H1 (cell line): ENCODE results near the gene CFAP161. TPM values are rescaled to one million over a fixed set of nuclear protein-coding genes. Genes with fewer than 3 reads are reported as not detected.

Experiments
- CTCF ChIA-PET: fragments of 300-600 bp; sonication (Branson Sonifier 250); formaldehyde crosslinking; loops from one replicate; lab custom pipeline; 2021; ENCODE audit not compliant: partially characterized antibody; lab: Charles Lee
- POLR2A ChIA-PET: fragments of 300-600 bp; sonication (Branson Sonifier 250); formaldehyde crosslinking; loops from one replicate; lab custom pipeline; 2021; ENCODE audit warnings: inconsistent platforms; ENCODE audit not compliant: partially characterized antibody; lab: Charles Lee
- DNase-seq, 2 experiments: peaks; one replicate each; pipeline versions ENCODE4 v3.0.0 to v3.0.0-alpha.2; 2010 to 2022; ENCODE audit warnings: low spot score in 2 of 2, low read depth in 1 of 2, mixed read lengths in 1 of 2
- FAIRE-seq: peaks from 2 replicates; lab custom pipeline; 2011; peaks lifted over from hg19 to GRCh38; lab: Jason Lieb, UNC
- H2AFZ ChIP-seq: 2 replicates; pipeline ENCODE4 v1.8.1; 2012; ENCODE audit warnings: low read length, inconsistent platforms
- H2AK5ac ChIP-seq: 2 replicates; pipeline ENCODE4 v1.6.1; 2013; ENCODE audit warnings: low read depth, low read length
- H2BK120ac ChIP-seq: replicated peaks from 2 replicates; pipeline ENCODE3; 2013; ENCODE audit warnings: low read depth, low read length, inconsistent platforms
- H2BK12ac ChIP-seq: 2 replicates; pipeline ENCODE4 v1.6.1; 2013; ENCODE audit warnings: low read depth, low read length
- H2BK15ac ChIP-seq: 2 replicates; pipeline ENCODE4 v1.6.1; 2013; ENCODE audit warnings: low read length
- H2BK20ac ChIP-seq: 2 replicates; pipeline ENCODE4 v1.6.1; 2013; ENCODE audit warnings: low read length
- H2BK5ac ChIP-seq: 2 replicates; pipeline ENCODE4 v1.6.1; 2013; ENCODE audit warnings: low read depth, low read length
- H3K14ac ChIP-seq: 2 replicates; pipeline ENCODE4 v1.6.1; 2013; ENCODE audit warnings: inconsistent platforms; ENCODE audit not compliant: insufficient read length
- H3K18ac ChIP-seq: 2 replicates; pipeline ENCODE4 v1.6.1; 2013; ENCODE audit warnings: low read length; ENCODE audit errors: extremely low read depth
- H3K23ac ChIP-seq: 2 replicates; pipeline ENCODE4 v1.6.1; 2013; ENCODE audit warnings: inconsistent platforms; ENCODE audit not compliant: insufficient read length
- H3K23me2 ChIP-seq: 2 replicates; pipeline ENCODE4 v1.6.1; 2013; ENCODE audit warnings: low read depth, low read length
- H3K27ac ChIP-seq: 2 replicates; pipeline ENCODE4 v1.6.1; 2011; ENCODE audit warnings: low read depth, low read length, inconsistent platforms
- H3K27me3 ChIP-seq, 4 experiments: replicated peaks in 1 of 4; 1 replicate in 1 of 4; 2 replicates in 3 of 4; pipeline versions ENCODE4 v1.6.1 to v1.8.1; 2011 to 2013; ENCODE audit warnings: low read length in 3 of 4, mild to moderate bottlenecking in 3 of 4, inconsistent platforms in 2 of 4, mixed read lengths in 2 of 4, moderate library complexity in 1 of 4; ENCODE audit not compliant: control insufficient read depth in 3 of 4, insufficient read depth in 3 of 4; ENCODE audit errors: extremely low read depth in 1 of 4
- H3K36me3 ChIP-seq, 4 experiments: 2 replicates each; pipeline versions ENCODE4 v1.6.1 to v1.8.1; 2011 to 2013; ENCODE audit warnings: mild to moderate bottlenecking in 4 of 4, low read length in 3 of 4, moderate library complexity in 2 of 4, control low read depth in 1 of 4, inconsistent platforms in 1 of 4; ENCODE audit not compliant: insufficient read depth in 4 of 4, control insufficient read depth in 2 of 4
- H3K4ac ChIP-seq: replicated peaks from 2 replicates; pipeline ENCODE3; 2013; ENCODE audit warnings: low read length, low read depth, mixed read lengths, inconsistent platforms; ENCODE audit not compliant: insufficient read length
- H3K4me1 ChIP-seq, 4 experiments: replicated peaks in 1 of 4; 1 replicate in 1 of 4; 2 replicates in 3 of 4; pipeline versions ENCODE4 v1.6.1 to v1.8.1; 2011 to 2013; ENCODE audit warnings: low read length in 3 of 4, inconsistent platforms in 2 of 4, mixed read lengths in 1 of 4; ENCODE audit not compliant: insufficient read depth in 4 of 4, control insufficient read depth in 3 of 4
- H3K4me2 ChIP-seq, 2 experiments: 2 replicates each; pipeline versions ENCODE4 v1.6.1 to v1.8.1; 2011 to 2013; ENCODE audit warnings: low read depth in 2 of 2, low read length in 2 of 2, control low read depth in 1 of 2, inconsistent platforms in 1 of 2, mild to moderate bottlenecking in 1 of 2; ENCODE audit not compliant: insufficient read depth in 1 of 2
- H3K4me3 ChIP-seq, 4 experiments: fragments of 200-600, 300-600 bp in 1 of 4; sonication (generic), shearing (Covaris generic), sonication (Bioruptor Twin) in 1 of 4; 2 replicates each; pipeline versions ENCODE4 v1.5.1 to v1.8.1; 2011 to 2016; ENCODE audit warnings: low read length in 4 of 4, low read depth in 3 of 4, control low read depth in 2 of 4, inconsistent platforms in 2 of 4, mild to moderate bottlenecking in 2 of 4, mixed read lengths in 1 of 4, moderate library complexity in 1 of 4; ENCODE audit not compliant: insufficient read depth in 2 of 4; ENCODE audit errors: extremely low read depth in 1 of 4
- H3K56ac ChIP-seq: replicated peaks from 2 replicates; pipeline ENCODE3; 2013; ENCODE audit warnings: low read depth, mild to moderate bottlenecking, mixed read lengths, low read length, inconsistent platforms; ENCODE audit not compliant: insufficient read length
- H3K79me1 ChIP-seq: 2 replicates; pipeline ENCODE4 v1.6.1; 2013; ENCODE audit warnings: low read depth, low read length, control low read depth
- H3K79me2 ChIP-seq, 2 experiments: 2 replicates each; pipeline versions ENCODE4 v1.6.1 to v1.8.1; 2012 to 2013; ENCODE audit warnings: low read length in 2 of 2, mild to moderate bottlenecking in 2 of 2, inconsistent platforms in 1 of 2; ENCODE audit not compliant: insufficient read depth in 2 of 2, control insufficient read depth in 1 of 2
- H3K9ac ChIP-seq, 4 experiments: replicated peaks in 1 of 4; 1 replicate in 1 of 4; 2 replicates in 3 of 4; pipeline versions ENCODE4 v1.6.1 to v1.8.1; 2011 to 2013; ENCODE audit warnings: low read depth in 3 of 4, low read length in 3 of 4, control low read depth in 2 of 4, mild to moderate bottlenecking in 2 of 4, moderate library complexity in 2 of 4, inconsistent platforms in 1 of 4; ENCODE audit errors: extremely low read depth in 1 of 4
- H3K9me3 ChIP-seq, 2 experiments: 2 replicates each; pipeline versions ENCODE4 v1.6.1 to v1.8.1; 2012 to 2013; ENCODE audit warnings: mild to moderate bottlenecking in 2 of 2, moderate library complexity in 2 of 2, control low read depth in 1 of 2, inconsistent platforms in 1 of 2, low read depth in 1 of 2, low read length in 1 of 2, mixed read lengths in 1 of 2; ENCODE audit not compliant: insufficient read depth in 2 of 2
- H4K20me1 ChIP-seq, 2 experiments: replicated peaks in 1 of 2; 2 replicates each; pipeline versions ENCODE3 to v1.8.1; 2011 to 2013; ENCODE audit warnings: inconsistent platforms in 2 of 2, low read length in 2 of 2, mild to moderate bottlenecking in 1 of 2; ENCODE audit not compliant: insufficient read depth in 2 of 2, control insufficient read depth in 1 of 2
- H4K5ac ChIP-seq: 2 replicates; pipeline ENCODE4 v1.6.1; 2013; ENCODE audit warnings: low read length, low read depth, mixed read lengths, inconsistent platforms; ENCODE audit not compliant: insufficient read length
- H4K8ac ChIP-seq: 2 replicates; pipeline ENCODE4 v1.8.0; 2013; ENCODE audit warnings: mild to moderate bottlenecking, moderate library complexity, low read length, inconsistent platforms; ENCODE audit not compliant: insufficient read depth; ENCODE audit errors: extremely low read depth
- H4K91ac ChIP-seq: replicated peaks from 2 replicates; pipeline ENCODE3; 2013; ENCODE audit warnings: low read length, mixed read lengths, inconsistent platforms; ENCODE audit not compliant: insufficient read length
- BRCA1 ChIP-seq: IDR thresholded peaks from 2 replicates; pipeline ENCODE4 v1.6.1; 2012; ENCODE audit warnings: low read depth, low read length, improper control_type of control experiment
- CREB1 ChIP-seq: IDR thresholded peaks from 2 replicates; pipeline ENCODE4 v1.6.1; 2012; ENCODE audit warnings: inconsistent platforms
- EGR1 ChIP-seq: IDR thresholded peaks from 2 replicates; pipeline ENCODE4 v1.6.1; 2011; ENCODE audit warnings: low read depth, low read length, borderline replicate concordance
- EP300 ChIP-seq, 2 experiments: IDR thresholded peaks; 1 replicate in 1 of 2; 2 replicates in 1 of 2; pipeline ENCODE4 v1.6.1; 2011 to 2012; ENCODE audit warnings: low read depth in 2 of 2, low read length in 2 of 2, mild to moderate bottlenecking in 2 of 2, borderline replicate concordance in 1 of 2, inconsistent platforms in 1 of 2, moderate library complexity in 1 of 2
- HDAC2 ChIP-seq, 2 experiments: fragments of 300-600 bp in 1 of 2; sonication (generic) in 1 of 2; IDR thresholded peaks; 2 replicates each; pipeline ENCODE4 v1.6.1; 2011 to 2012; ENCODE audit warnings: low read depth in 2 of 2, low read length in 2 of 2, mild to moderate bottlenecking in 2 of 2, moderate library complexity in 2 of 2, borderline replicate concordance in 1 of 2, inconsistent platforms in 1 of 2
- JUND ChIP-seq: IDR thresholded peaks from 2 replicates; pipeline ENCODE4 v1.6.1; 2011; ENCODE audit warnings: mild to moderate bottlenecking, improper control_type of control experiment, low read length
- KDM5A ChIP-seq: fragments of 200-600 bp; IDR thresholded peaks from 2 replicates; pipeline ENCODE4 v1.7.1; 2012; ENCODE audit warnings: mild to moderate bottlenecking, low read length, inconsistent platforms, mixed read lengths
- MAFK ChIP-seq: IDR thresholded peaks from 2 replicates; pipeline ENCODE4 v1.6.1; 2012; ENCODE audit warnings: low read depth, mild to moderate bottlenecking, improper control_type of control experiment, low read length
- PHF8 ChIP-seq: fragments of 200-600 bp; sonication (generic); conservative IDR thresholded peaks from 2 replicates; pipeline ENCODE4 v1.7.1; 2012; ENCODE audit warnings: low read depth, mild to moderate bottlenecking, inconsistent platforms, low read length, moderate library complexity
- RAD21 ChIP-seq, 2 experiments: IDR thresholded peaks in 1 of 2; conservative IDR thresholded peaks in 1 of 2; 2 replicates each; pipeline ENCODE4 v1.6.1; 2011; ENCODE audit warnings: low read depth in 2 of 2, low read length in 2 of 2, improper control_type of control experiment in 1 of 2, inconsistent platforms in 1 of 2, mild to moderate bottlenecking in 1 of 2, moderate library complexity in 1 of 2
- RFX5 ChIP-seq: IDR thresholded peaks from 2 replicates; pipeline ENCODE4 v1.6.1; 2011; ENCODE audit warnings: low read depth, low read length, improper control_type of control experiment, borderline replicate concordance
- TBP ChIP-seq: IDR thresholded peaks from 2 replicates; pipeline ENCODE4 v1.6.1; 2011; ENCODE audit warnings: low read depth, low read length, improper control_type of control experiment
- polyA plus RNA-seq, 7 experiments: library from polyadenylated mRNA; depleted of rRNA in 3 of 7; stranded (reverse) in 5 of 7; unstranded in 2 of 7; fragments of >200 nt in 5 of 7; fragments of 200-250 nt in 2 of 7; gene quantifications; 1 replicate in 5 of 7; 2 replicates in 1 of 7; 4 replicates in 1 of 7; pipeline versions ENCODE4 v1.2.1 to v1.2.3, GENCODE V29; 2011 to 2013; ENCODE audit warnings: missing spikeins in 2 of 7, mixed read lengths in 2 of 7
- total RNA-seq: library from RNA; stranded (reverse); fragmentation: NEBNext Ultra II Directional; extraction: Animal tissue kit (Norgen Biotek cat#: 25700); gene quantifications from 2 replicates; pipeline ENCODE4 v1.2.1, GENCODE V29; 2021
- TF ChIP-seq, protein P1 (sequence below): IDR thresholded peaks from 2 replicates; pipeline ENCODE4 v1.6.1; 2011; ENCODE audit warnings: low read depth, mild to moderate bottlenecking, low read length; ENCODE audit not compliant: insufficient read depth
- TF ChIP-seq, protein P2 (sequence below): IDR thresholded peaks from 2 replicates; pipeline ENCODE4 v1.6.1; 2012; ENCODE audit warnings: inconsistent platforms

Gene CFAP161
- total and polyA plus RNA-seq, 2 of the 8 experiments (the other 6 are each of a cell fraction or from before 2014, with no cell fraction given): 0.05 TPM; not detected in 1

DNA sequence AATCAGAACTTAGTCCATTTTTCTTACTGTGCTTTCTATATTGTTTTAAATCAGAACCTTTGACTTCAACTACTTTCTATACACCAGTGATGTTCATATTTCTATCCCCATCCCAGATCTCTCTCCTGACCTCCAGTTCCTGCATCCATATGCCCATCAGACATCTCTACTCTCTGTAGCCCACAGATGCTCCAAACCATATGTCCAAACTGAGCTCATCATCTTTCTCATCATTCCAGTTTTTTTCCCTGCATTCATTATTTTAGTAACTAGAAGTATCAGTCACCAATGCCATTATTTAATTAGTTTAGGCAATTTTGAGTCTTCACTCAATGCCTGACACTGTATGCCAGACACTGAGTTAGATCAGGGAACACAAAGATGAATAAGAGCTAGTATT lies 37.2 kb downstream of the CFAP161 start:
- DNase-seq: no peak
- Histone ChIP-seq H3K36me3 (no peaks in the 10 kb centered on the region), H3K4me2 (no peak overlapping the region), H3K79me2 (no peaks in the 10 kb centered on the region), H2AFZ (no peak overlapping the region), H4K91ac (no peak overlapping the region), H3K56ac (no peak overlapping the region), H3K4me3 (no peak overlapping the region), H2BK15ac (no peak overlapping the region), H3K9me3 (no peaks in the 10 kb centered on the region), H3K4me1 (peaks cover 0 to 7% (median 0%) of the 10 kb centered on the region in 4 experiments; a peak in 1 of 7 replicates), H2BK20ac (no peak overlapping the region), H2BK120ac (no peak overlapping the region), H3K79me1 (no peaks in the 10 kb centered on the region), H3K23me2 (no peaks in the 10 kb centered on the region), H3K27me3 (no peaks in the 10 kb centered on the region), H2BK5ac (no peak overlapping the region), H3K18ac (no peak overlapping the region), H4K8ac (no peak overlapping the region), H3K23ac (no peak overlapping the region), H3K4ac (no peak overlapping the region), H4K20me1 (peaks cover 0 to 3% of the 10 kb centered on the region in 2 experiments), H2BK12ac (no peak overlapping the region), H4K5ac (no peak overlapping the region), H2AK5ac (no peak overlapping the region), H3K9ac (no peak overlapping the region), H3K27ac (no peak overlapping the region), H3K14ac (no peak overlapping the region)
- FAIRE-seq: no peak
- ChIA-PET CTCF (interaction anchor here (1.0 to 4.3 kb wide), 5 partner anchors 11 to 95 kb away, joined by 3 to 23 read pairs (median 4); no protein-coding TSS in a partner anchor), POLR2A (no interaction called here)
- TF ChIP-seq CREB1 (no peak), RAD21 (IDR thresholded peaks at IDR 0.05 in 1 of 2, conservative IDR thresholded peaks at IDR 0.05 in 1 of 2; ENCODE audit: low read depth in 2 of 2, low read length in 2 of 2) (no peak), BRCA1 (no peak), PHF8 (no peak), TBP (no peak), MAFK (no peak), EGR1 (no peak), HDAC2 (IDR thresholded peaks at IDR 0.05; ENCODE audit: borderline replicate concordance in 1 of 2, low read depth in 2 of 2, low read length in 2 of 2) (no peak), KDM5A (no peak), EP300 (IDR thresholded peaks at IDR 0.05; ENCODE audit: borderline replicate concordance in 1 of 2, low read depth in 2 of 2, low read length in 2 of 2) (no peak), RFX5 (no peak), JUND (no peak)
- TF ChIP-seq, protein P1, sequence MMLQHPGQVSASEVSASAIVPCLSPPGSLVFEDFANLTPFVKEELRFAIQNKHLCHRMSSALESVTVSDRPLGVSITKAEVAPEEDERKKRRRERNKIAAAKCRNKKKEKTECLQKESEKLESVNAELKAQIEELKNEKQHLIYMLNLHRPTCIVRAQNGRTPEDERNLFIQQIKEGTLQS: no peak
- TF ChIP-seq, protein P2, sequence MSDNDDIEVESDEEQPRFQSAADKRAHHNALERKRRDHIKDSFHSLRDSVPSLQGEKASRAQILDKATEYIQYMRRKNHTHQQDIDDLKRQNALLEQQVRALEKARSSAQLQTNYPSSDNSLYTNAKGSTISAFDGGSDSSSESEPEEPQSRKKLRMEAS: no peak
